GM21786 (cell line): ENCODE results near the gene RUNX1.

Experiments used
- ATAC-seq: cut with Tn5 transposase; IDR thresholded peaks from one replicate; pipeline ENCODE4 v1.9.1; 2021; ENCODE audit not compliant: unreplicated experiment

RUNX1 gene

GRCh38 chr21:34949499-34949898 is 99.6 kb downstream of the RUNX1 start:
- ATAC-seq: no peak

- ATAC-seq: no peak
Measured at GRCh38 chr21:34949030-34949429, 100.1 kb downstream of the RUNX1 start.

GRCh38 chr21:34948157-34948556 is 100.9 kb downstream of the RUNX1 start:
- no peak for ATAC-seq

- no peak for ATAC-seq
Measured at GRCh38 chr21:34946916-34947534, 102.1 kb downstream of the RUNX1 start.

- ATAC-seq: no peak
Measured at GRCh38 chr21:34946385-34946840, 102.7 kb downstream of the RUNX1 start.

DNA sequence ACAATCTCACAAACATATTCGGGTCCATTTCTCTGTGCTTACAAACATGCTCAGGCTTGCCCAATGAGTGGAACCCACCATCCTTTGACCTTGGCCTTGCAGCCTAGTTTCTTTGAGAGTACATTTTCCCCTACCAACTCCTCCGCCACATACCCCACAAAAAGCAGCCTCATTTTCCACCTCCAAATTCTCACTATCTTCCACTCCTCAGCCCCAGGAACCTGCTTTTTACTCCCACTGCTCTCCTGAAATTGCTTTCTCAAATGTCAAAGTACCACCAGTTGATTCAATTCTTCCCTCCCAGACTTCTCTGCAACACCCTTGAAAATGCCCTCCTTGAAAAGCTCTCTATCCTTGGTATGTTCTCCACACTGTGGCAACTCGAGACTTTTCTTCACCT is 103.8 kb downstream of the RUNX1 start:
- ATAC-seq: no peak

DNA sequence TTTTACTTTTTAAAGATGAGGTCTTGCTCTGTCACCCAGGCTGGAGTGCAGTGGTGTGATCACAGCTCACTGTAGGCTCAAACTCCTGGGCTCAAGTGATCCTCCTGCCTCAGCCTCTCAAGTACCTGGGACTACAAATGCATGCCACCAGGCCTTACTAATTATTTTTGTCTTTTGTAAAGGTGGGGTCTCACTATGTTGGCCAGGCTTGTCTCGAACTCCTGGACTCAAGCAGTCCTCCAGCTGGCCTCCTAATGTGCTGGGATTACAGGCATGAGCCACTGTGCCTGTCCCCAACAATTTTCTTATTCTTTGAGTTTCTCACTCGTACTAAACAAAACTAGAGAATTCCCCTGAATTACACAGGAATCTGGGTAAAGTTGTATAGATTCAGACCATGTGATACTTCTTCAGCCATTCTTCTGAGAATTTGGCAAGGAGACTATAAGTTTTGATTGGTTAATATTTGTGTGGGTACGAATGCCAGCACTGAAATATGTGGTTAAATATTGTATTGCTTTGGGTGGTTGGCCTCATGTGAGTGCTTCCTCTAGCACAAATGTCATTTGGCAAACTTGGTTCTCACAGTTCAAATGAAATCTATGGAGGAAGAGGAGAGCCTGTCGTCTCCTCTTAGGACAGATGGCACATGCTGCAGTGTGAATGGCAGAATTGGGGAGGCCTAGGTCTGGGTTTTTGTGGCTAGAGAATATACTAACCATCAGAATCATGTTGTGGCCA is 104.9 kb downstream of the RUNX1 start:
- no peak for ATAC-seq

- no peak for ATAC-seq
Measured at GRCh38 chr21:34942911-34943310, 106.2 kb downstream of the RUNX1 start.

GRCh38 chr21:34941162-34941561 is 107.9 kb downstream of the RUNX1 start:
- ATAC-seq: no peak

- ATAC-seq: no peak
Measured at GRCh38 chr21:34939673-34940331, 109.3 kb downstream of the RUNX1 start.

DNA sequence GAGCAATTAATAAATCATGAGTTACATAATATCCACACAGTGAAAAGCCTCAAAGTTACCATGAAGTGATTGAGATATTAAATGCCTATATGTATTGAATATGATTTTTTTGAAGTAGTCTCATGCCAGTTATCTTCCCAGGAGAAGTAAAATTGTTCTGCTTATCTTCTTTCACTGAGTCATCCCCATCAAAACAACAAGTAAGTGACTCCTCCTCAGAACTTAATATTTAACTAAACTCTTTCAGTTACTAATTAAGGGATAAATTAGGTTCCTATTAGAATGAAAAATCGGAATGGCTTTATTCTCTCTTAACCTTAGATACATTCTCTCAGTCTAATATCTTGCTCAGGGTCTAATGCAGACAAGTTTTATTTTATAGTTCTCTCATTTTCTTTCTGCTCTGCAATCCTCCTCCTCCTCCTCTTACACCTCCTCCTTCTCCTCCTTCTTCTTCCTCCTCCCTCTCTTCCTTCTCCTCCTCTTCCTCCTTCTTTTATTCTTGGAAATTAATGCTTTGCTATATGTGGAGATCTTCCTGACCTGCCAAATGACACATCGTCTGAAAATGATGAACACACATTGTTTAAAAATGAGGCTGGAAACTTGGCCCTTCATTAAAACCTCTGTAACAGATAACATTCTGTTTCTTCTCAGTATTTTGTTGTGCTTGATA is 110.9 kb downstream of the RUNX1 start:
- ATAC-seq: no peak

- no peak for ATAC-seq
Measured at GRCh38 chr21:34936883-34937563, 112.1 kb downstream of the RUNX1 start.

DNA sequence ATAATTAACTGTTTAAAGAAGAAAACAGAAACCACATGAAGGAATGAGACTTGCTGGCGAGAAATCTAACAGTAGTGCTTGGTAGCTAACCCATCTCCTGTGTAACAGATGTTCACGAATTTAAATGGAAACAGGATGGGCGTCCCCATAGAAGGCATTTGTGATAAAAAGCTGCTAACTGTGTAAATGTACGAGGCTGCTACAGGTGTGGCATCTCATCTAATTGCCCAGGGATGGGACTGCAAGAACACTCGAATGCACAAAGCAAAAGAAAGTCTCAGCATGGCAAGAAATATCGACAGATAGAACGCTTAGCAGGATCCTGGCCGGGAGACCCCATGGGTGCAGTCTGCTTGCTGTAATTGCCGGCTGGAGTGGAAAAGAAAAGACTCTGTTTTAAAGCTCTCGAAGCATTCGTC is 112.7 kb downstream of the RUNX1 start:
- ATAC-seq: no peak

DNA sequence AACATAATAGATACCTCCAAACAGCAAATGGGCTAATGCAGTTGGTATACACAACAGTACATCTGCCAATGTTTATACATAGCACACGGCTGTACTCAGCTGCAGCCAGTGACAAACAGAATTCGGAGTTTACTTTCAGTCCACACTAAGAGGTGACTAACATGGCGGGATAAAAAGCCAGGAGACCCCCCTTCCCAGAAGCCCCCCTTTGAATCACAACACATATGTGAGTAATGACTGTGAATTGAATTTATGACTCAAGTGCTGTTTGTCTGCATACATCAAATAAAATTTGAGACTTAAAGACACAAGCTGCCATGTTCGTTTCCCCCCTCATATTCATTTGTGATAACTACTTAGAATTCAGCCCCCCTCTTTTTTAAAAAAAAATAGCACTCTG is 113.2 kb downstream of the RUNX1 start:
- no peak for ATAC-seq

- ATAC-seq: no peak
Measured at GRCh38 chr21:34935452-34935851, 113.7 kb downstream of the RUNX1 start.

- ATAC-seq: no peak
Measured at GRCh38 chr21:34934350-34934749, 114.8 kb downstream of the RUNX1 start.

- ATAC-seq: no peak
Measured at GRCh38 chr21:34933609-34934335, 115.3 kb downstream of the RUNX1 start.

- no peak for ATAC-seq
Measured at GRCh38 chr21:34932233-34932632, 116.9 kb downstream of the RUNX1 start.

DNA sequence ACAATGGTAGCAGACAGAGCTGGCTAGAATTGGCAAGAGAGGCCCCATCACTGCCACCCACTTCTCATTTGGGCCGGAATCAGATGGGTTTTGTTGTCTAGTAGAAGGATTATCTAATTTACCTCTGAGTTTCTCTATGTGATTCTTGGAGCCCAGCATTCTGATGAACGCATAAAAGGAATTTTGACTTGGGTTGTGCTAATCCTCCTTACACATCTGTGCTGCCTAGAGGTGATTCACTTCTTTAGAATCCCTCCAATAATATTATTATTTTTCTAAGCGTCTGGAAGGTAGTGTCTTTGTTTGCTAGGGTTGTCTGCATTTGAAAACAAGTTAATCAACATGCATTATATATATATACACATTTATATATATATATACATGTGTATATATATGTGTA is 118.1 kb downstream of the RUNX1 start:
- ATAC-seq: no peak

GRCh38 chr21:34928637-34929036 is 120.5 kb downstream of the RUNX1 start:
- ATAC-seq: no peak
